ENCODE results near the gene MOB3A.
A peak's percentile ranks its signal among the peaks of the same experiment; 100 is the strongest.

The MOB3A gene

DNA sequence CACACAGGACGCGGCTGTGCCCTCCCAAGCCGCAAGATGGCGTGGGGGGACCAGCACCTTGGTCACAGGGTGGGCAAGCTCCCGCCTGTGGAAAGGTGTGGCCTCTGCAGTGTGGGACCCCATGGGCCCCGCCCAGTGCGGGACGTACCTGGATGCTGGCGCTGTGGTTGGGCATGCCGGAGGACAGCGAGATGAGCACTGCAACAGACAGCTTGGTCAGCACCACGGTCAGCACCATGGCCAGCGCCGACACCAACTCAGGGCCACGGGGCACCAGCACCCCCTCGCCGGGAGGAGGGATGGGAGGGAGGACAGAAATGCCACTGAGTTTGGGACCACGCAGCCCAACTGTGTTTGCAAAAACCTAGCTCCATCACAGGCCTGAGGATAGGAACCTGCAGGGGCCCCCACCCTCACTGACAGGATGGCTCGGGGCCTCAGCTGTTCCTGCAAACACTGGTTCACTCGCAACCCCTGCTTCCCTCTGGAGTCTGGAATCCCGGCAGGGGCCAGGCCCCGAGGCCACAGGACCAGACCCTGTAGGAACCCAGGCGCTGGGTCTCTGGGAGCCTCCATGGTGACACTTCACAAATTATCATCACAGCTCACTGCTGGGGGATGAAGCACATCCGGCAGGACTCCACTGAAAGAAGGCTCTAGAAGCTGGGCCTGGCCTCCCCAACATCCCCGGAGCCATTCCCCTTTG lies 27.7 kb upstream of the MOB3A start:
- DNase-seq (ENCODE audit: low spot score) = no peak

DNA sequence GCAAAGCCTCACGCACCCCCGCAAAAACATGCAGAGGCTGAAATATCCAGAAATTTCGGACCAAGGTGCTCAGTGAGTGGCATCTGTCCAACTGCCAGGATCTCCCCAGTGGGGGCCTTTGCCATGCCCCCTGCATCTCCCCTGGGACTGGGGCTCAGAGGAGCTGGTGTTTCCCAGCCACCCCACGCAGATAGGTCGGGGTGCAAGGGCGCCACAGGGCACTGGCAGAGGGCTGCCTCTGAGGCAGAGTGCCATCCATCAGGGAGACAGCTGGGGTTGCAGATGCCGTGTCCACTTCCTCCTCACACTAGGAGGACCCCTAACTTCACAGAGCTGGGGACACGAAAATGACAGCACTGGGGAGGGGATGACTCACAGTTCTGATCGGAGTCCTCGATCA lies 26.9 kb upstream of the MOB3A start:
- no peak for DNase-seq (ENCODE audit: low spot score)

DNA sequence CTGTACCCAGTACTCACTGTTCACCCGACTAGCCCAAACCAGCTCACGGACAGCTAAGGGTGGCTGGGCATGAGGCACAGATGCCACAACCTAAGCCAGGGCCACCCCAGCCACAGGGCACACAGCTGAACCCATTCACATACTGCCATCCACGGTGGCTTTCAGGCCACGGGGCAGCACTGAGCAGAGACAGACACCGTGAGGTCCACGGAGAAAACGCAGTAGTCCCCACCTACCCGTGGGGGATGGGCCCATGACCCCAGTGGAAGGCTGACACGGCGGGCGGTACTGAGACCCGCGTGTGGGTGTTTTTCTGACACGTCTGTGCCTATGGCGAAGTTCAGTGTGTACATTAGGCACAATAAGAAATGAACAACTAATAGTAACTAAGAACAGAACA lies 26.1 kb upstream of the MOB3A start:
- DNase-seq (ENCODE audit: low spot score) = no peak

DNA sequence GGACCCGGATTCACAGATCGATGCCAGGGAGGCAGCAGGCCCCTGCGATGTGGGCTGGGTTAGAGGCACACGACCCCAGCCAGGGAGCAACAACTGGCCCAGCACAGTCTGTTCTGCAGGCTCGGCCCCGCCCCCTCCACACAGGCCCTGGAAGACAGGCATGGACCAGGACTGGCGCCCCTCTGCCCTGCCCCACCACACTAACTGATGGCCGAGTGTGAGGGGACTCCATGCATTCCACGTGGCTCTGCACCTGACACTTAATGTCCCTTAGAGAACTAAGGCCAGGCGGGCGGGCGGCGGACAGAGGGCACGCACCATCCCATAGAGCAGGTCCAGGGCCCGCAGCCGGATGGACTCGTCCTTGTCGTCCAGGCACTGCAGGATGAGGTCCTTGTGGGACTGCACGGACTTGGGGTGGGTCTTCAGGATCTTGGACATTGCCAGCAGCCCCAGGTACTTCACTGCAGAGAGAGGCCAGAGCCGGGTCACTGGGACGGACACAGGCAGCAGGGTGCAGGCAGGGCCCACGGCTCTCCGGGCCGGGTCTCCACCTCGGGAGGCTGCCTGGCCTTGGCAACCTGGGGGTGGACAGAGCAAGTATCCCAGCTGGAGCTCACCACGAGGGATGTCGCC lies 25.4 kb upstream of the MOB3A start:
- DNase-seq (ENCODE audit: low spot score) = no peak

DNA sequence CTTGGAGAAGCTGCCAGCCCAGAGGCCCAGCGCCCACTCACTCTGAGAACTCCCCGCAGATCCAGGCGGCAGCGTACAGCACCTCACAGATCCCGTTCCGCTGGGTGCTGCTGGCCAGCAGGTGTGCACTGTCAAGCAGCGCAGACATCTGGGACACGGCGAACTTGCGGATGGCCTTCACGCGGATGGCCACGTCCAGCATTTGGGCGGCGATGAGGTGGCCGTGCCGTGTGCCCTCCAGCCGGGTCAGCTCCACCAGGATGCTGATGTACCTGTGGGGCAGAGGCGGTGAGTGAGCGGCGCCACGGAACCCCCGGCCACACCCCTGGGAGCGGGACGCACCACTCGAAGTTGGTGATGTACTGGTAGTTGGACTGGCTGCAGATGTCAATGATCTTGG lies 24.7 kb upstream of the MOB3A start:
- DNase-seq (ENCODE audit: low spot score) = no peak

DNA sequence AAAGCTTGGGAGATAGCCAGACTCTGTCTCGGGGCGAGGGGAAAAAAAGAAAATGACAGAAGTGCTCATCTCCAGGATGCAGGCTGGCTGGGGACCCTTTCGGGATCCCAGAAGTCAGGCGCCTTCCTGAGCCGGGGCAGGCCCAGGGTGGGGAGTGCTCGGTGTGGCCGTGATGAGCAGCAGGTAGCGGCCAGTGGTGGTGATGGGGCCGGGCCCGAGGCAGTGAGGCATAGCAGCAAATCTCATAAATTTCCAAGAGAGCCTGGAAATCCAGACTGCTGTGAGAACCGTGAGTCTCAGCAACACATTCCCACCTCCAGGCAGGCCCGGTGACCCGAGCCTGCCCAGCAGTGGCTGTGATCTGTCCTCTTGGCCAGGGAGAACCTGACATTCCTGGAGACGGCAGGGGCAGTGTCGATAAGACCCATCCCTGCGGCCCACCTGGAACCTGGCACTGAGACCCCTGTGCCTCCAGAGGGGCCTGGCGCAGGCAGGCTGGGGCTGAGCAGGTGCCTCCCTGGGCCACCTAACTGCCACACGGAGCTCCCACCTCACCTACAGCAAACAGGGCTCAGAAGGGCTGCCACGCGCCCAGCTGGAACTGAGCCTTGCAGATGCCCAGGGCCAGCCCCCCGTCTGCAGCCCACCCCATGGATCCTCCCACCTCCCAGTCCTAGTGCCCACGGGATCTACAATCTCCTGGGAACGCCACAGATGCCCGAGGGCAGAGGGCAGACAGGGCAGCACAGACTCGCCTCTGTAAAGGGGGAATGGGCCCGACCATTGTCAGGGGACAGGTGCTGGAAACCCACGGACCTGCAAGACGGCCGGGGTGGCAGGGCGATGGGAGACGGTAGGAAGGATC lies 24.0 kb upstream of the MOB3A start:
- no peak for DNase-seq (ENCODE audit: low spot score)

DNA sequence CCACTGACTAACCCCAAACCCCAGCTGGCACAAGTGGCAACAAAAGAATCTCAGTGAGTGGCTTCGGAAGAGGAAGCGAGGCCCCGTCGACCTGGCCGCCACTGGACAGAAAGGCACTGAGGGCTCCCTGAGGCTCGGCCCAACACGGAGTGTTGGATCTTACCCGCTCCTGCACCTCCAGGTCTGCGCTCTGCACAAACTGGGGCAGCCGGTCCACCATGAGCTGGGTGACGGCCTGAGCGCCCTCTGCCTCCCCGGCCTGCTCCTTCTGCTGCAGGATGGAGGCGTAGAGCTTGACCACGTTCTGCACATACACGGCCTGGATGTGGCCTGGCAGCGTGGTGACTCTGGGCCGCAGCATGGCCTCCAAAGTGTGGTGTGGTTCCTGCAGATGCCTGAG lies 22.3 kb upstream of the MOB3A start:
- DNase-seq (ENCODE audit: low spot score) = no peak

DNA sequence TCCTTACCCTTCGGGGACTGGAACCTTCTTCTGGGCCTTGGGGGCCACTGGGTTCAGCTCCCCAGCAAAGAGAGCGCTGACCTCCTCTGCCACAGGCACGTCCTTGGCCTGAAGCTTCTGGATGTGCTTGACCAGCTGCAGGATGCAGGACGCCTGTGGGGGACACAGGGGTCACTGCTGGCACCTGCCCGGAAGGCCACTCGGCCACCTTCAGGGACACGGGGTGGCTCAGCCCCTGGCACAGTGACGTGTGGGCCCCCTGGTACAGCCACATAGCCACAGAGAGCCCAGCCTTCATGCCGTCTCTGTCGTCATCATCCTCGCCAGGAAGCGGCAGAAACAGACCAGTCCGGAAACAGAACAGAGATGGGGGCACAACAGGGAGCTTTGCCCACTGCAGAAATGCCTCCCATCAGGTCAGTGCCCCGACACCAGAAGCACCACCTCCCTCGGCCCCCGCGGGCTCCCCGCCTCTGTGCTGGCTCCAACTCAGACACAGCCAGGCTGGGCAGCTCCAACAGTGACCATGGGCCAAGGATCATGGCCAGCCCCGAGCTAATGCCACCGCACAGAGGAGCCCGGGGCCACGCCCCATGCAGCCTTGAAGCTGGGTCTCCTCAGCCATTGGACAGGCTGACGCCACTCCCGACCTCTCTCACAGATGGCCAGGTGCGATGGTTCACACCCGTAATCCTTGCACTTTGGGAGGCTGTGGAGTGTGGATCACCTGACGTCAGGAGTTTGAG lies 21.3 kb upstream of the MOB3A start:
- no peak for DNase-seq (ENCODE audit: low spot score)

DNA sequence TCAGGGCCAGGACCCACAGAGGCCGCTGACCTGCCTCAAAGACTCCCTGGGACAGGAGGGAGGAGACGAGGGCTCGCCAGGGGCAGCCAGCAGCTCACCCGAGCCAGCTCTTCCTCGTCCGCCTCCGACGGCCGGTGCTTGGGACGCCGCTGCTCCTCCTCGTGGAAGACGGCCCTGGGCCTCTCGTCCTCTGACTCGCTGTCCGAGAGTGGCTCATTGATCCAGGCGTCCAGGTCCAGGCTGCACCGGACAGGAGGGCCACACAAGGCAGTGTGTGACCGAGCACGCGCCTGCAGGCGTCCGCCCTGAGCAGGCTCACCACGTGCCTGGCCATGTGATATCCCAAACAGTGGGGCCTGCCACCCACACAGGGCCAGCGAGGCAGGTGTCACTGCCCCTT lies 20.4 kb upstream of the MOB3A start:
- no peak for DNase-seq (ENCODE audit: low spot score)

DNA sequence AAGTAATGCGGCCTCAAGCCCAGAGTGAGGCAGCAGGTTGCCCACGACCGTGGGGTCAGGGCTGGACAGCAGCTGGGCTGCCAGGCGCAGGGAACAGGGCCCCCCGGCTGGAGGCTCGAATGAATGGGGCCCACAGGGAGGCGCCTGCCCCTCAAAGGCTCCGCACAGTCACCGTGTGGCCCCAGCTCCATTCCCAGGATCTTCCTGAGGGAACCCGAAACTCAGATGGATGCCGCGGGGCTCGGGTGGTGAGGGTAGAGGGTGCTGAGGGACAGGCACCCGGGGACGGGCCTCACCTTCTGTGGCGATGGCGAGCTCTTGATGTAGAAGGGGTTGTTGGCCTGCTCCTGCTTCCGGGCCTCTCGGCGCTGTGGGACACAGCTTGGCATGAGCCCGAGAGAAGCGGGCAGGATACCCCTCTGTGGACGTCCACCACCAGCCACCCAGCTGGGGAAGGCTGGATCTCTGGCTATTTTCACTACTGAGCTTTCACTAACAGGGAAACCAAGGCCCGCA lies 19.8 kb upstream of the MOB3A start:
- no peak for DNase-seq (ENCODE audit: low spot score)

DNA sequence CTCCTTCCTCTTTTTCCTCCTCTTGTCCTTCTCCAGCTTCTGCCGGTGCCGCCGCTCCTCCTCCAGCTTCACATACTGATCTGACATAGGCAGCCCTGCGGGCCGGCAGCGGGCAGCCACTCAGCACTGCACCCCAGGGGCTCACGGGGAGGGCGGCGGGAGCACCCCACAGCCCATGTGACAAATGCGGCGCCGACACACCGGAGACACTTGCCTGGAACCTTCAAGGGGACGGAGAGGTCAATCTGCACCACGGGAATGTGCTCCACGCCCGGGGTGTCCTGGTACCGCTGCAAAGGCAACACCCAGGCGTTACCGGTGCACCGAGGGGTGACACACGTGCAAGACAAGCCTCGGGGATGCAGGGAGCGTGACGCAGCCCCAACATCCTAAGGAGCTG lies 19.2 kb upstream of the MOB3A start:
- no peak for DNase-seq (ENCODE audit: low spot score)

DNA sequence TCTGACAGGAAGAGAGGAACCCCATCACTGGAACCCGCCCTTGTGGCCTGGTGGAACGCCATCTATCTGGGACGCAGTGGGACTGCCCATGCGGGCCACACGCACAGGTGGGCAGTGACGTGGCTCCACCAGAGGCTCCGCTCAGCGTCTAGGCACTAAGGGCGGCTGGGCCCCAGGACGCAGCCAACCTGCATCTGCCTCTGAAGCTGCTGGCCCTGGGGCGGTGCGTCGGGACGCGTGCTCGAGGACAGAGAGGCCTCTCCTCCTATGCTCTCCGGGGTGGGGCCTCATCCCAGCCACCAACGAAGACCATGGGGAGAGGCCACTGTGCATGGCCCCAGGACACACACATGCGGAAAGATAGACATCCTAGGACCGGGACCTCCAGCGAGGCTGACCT lies 18.7 kb upstream of the MOB3A start:
- no peak for DNase-seq (ENCODE audit: low spot score)

DNA sequence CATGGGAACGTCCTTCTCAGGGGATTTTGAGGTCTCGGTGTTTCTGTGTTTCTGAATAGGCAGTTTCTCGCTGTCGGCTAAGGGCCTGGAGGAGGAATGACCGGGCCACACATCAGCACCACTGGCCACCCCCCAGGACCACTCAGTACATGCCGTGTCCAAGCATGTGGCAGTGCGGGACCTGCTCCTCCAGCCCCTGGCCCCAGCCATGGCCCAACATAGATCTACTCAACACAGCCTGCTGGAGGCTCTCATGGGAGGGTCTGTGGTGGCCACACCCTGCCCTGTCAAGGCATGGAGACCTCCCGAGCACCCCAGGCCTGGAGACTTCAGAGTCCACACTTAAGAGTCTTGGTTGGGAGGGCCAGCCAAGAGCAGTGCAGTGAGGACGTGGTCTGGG lies 18.1 kb upstream of the MOB3A start:
- no peak for DNase-seq (ENCODE audit: low spot score)

DNA sequence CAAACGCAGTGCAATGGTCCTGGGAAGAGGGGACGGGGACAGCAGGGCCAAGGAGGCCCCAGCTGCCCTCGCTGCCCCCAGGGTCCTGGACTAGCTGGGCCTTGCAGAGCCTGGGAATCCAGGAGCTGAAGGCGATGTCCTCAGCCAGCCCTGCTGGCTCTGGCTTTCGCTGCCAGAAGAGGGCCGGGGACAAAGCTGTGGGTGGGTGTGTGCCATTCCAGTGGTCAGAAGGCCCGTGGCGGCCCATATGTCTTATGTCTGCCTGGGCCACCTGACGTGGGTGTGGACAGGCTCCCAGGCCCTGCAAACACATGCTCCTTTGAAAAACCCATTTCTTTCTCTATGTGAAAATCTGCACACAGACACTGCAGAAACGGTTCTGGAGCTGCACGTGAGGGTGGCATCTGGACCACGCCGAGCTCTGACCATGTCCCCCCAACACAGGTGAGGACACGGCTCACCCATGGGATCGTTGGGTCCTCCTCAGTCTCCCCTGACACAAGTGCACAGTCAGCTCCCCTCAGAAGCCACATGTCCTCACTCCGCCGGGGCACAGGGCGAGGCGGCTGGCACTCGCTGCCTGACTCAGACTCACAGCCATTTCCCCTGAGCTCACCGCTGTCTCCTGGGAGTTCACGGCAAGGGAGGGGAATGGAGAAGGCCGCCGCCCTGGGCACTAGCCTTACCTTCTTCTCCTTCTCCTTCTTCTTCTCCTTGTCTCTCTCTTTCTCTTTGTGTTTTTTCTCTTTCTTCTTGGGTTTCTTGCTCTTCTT lies 17.5 kb upstream of the MOB3A start:
- peak; percentile 44 for DNase-seq (ENCODE audit: low spot score)

DNA sequence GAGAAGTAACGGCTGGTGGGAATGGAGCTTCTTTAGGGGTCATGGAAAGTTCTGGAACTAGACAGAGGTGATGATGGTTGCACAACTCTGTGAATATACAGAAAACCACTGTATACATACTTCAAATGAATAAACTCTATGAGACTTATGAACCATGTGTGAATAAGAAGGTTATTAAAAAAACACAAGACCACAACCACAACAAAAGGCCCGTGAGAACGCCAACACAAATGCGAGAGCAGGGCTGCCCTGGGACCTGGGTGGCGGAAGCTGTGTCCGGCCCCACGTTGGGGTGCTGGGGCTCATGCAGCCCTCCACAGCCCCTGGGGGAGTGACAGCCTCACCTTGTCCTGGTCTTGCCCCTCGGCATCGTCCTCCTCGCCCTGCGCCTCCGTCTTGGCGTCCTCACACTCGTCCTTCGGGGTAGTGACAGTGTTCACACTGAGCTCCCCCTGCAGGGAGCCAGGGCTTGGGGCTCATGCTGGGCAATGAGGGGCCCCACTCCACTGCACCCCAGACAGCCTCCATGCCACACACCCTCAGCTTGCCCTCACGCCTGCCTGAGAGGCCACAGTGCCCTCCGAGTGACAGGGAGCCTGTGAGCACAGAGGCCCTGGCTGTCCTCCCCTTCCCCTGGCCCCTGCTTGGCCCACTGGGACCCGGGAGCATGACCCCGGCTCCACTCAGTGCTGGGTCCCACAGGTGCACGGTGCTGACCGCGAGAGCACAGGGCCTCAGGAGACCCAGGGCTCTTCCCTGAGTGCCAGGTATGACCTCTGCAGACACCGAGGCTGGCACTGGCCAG lies 16.6 kb upstream of the MOB3A start:
- DNase-seq (ENCODE audit: low spot score) = no peak

DNA sequence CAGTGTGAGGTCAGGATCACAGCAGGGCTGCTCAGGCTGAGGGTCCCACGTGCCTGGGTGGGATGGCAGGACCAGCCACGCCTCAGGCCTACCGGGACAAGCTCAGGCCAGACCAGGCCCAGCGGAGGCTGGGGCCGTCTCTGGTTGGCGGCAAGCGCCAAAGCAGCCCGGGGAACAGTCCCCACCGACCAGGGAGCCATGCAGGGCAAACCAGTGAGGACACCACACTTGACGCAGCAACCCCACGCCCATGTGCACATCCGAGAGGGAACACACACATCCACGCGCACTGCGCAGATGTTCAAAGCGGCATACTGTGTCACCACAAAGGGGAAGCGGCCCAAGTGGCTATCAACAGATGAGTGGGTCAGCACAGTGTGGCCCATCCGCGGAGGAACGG lies 15.8 kb upstream of the MOB3A start:
- DNase-seq (ENCODE audit: low spot score) = no peak

DNA sequence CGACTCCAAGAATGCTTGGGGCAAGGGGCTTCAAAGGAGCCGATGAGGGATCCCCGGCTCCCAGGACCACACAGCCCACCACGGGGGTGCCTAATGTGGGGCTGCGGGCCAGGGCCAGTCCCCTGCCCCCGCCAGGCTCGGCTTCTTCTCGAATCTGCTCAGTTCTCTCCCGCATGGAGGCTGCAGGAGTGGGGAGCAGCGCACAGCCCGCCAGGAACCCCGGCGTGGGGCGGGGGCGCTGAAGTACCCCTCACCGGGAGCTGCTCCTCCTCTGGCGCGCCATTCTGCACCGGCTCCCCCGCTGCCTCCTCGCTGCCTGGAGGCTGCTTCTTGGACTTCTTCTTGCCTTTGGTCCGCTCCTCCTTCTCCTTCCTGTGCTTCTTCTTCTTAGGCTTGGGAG lies 15.3 kb upstream of the MOB3A start:
- no peak for DNase-seq (ENCODE audit: low spot score)

DNA sequence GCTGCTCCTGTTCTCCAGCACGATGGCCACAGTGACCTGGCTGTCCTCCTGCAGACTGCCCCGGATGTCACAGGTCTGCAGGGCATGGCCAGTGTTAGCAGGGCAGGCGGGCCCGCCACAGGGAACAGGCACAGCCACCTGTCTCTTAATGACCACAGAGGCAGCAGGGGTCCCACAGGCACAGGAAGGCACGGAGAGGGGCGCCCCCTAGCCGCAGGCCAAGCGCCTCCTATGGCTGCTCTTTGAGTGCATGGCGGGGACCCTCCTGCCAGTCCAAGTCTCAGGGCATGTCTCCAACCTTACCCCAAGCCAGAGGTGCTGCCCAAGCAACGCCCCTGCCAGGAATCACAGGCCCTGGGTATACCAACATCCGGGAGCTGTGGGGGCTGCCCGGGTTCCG lies 14.7 kb upstream of the MOB3A start:
- DNase-seq (ENCODE audit: low spot score) = no peak

DNA sequence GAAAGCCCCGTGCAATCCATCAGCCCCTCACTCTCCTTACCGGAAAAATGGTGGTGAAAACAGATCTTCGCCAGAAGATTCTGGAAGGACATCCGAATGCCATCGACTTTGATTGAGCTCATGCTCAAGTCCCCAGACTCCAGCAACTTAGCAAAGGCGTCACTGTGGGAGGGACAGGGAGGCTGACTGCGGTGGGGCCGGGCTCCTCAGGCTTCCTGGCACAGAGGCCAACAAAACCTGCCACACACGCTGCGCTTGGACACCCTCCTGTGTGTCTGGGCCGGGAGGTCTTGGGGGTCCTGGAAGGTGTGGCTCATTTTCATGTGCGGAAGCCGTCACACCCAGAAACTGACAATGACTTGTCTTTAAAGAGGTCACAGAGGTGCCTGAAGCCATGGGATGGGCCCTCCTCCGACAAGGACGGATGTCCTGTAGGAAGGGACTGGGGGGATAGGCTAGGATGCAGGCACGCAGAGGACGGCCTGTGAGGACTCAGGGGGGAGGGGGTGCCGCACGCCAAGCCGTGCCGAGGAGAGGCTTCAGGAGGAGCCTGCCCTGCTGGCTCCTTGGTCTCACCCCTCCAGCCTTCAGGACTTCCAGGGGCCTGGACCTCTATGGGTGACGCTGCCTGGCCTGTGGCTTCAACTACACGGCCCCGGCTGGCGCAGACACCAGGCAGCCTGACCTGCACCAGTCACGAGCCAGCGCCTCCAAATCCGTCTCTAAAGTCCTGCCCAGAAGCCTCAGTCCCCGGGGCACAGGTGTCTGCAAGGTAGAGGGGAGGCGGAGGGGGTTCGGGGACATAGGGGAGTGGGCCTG lies 13.1 kb upstream of the MOB3A start:
- DNase-seq (ENCODE audit: low spot score) = no peak

Measured in AG08395 (cell line).